ENCODE results near the gene FECH. TPM values are rescaled to one million over a fixed set of nuclear protein-coding genes. Genes with fewer than 3 reads are reported as not detected.

Gene FECH
- total and polyA plus RNA-seq, 10 of the 15 experiments (the other 5 are each of a cell fraction or from before 2014, with no cell fraction given), result 9.9 to 50.0 (median 30.1) TPM

- Histone ChIP-seq H3K4me3 (no peak overlapping the region), H3K27ac (ENCODE audit: control insufficient read depth, insufficient read depth) (no peak overlapping the region; the same call in 1 of the 2 replicates), H3K27me3 (replicated peaks in 1 of 2; ENCODE audit: control insufficient read depth in 2 of 2, insufficient read depth in 2 of 2, low read length in 1 of 2) (no peaks in the 10 kb centered on the region), H3K4me1 (ENCODE audit: control insufficient read depth, insufficient read depth, low read length) (peaks cover 4% of the 10 kb centered on the region), H2AFZ (ENCODE audit: control insufficient read depth, low read depth, low read length) (no peak overlapping the region), H3K4me2 (ENCODE audit: control insufficient read depth, insufficient read depth) (peak overlapping the region; percentile 56), H3K36me3 (ENCODE audit: control insufficient read depth in 2 of 2, insufficient read depth in 2 of 2, low read length in 1 of 2) (no peaks in the 10 kb centered on the region), H3K79me2 (ENCODE audit: control insufficient read depth, insufficient read depth, low read length) (no peaks in the 10 kb centered on the region), H3K9me3 (replicated peaks; ENCODE audit: control insufficient read depth, insufficient read depth, low read length) (no peaks in the 10 kb centered on the region), H3K9ac (ENCODE audit: control insufficient read depth, insufficient read depth, low read length) (0 out of 2 replicates have a peak overlapping the region, but pooled peaks have one; percentile 5), H4K20me1 (ENCODE audit: control insufficient read depth, insufficient read depth) (no peaks in the 10 kb centered on the region)
- peak; percentile 24 for DNase-seq (ENCODE audit: low read depth, low spot score)
- POLR2A ChIA-PET, result no interaction called here
- 2% methylated on average over 8 of the region's 8 CpGs for WGBS (ENCODE audit: insufficient coverage, insufficient replicate concordance, low lambda C conversion rate, missing lambda C conversion rate)
- ATAC-seq, result peak; percentile 93
- intact Hi-C loops (cut with micrococcal nuclease; ENCODE audit: unreplicated experiment) (no loop called here), in situ Hi-C loops (cut with MboI) (no loop called here)
- RAD21 ChIA-PET (ENCODE audit: unreplicated experiment), result no interaction called here
- SMC1A ChIA-PET (ENCODE audit: uncharacterized antibody, unreplicated experiment), result interaction anchor here (0.9 to 1.3 kb wide), 4 partner anchors 14 to 756 kb away, joined by 3 read pairs; no protein-coding TSS in a partner anchor
- peak; percentile 80 for FAIRE-seq
- BruUV-seq (replicated peaks), result no TSS peak
- CTCF ChIA-PET, result interaction anchor here (0.6 to 2.5 kb wide), 5 partner anchors 14 to 755 kb away, joined by 3 to 12 read pairs (median 4); no protein-coding TSS in a partner anchor
- TF ChIP-seq RELB (IDR thresholded peaks at IDR 0.05; ENCODE audit: low read depth) (peak; percentile 58; the same call in 1 of the 2 replicates), HDAC2 (IDR thresholded peaks at IDR 0.05) (no peak), TBL1XR1 (IDR thresholded peaks at IDR 0.05; ENCODE audit: low read depth, low read length) (no peak), CHD2 (IDR thresholded peaks at IDR 0.05; ENCODE audit: borderline replicate concordance, low read depth, low read length) (no peak), SIN3A (IDR thresholded peaks at IDR 0.05; ENCODE audit: low read depth, low read length) (no peak), ESRRA (IDR thresholded peaks at IDR 0.05; ENCODE audit: low read length) (no peak), TCF3 (IDR thresholded peaks at IDR 0.05; ENCODE audit: borderline replicate concordance, insufficient read depth, low read depth, low read length) (no peak), MTA3 (IDR thresholded peaks at IDR 0.05; ENCODE audit: borderline replicate concordance, low read length) (no peak), MYB (IDR thresholded peaks at IDR 0.05; ENCODE audit: borderline replicate concordance, low read depth, low read length) (no peak), USF1 (IDR thresholded peaks at IDR 0.05; ENCODE audit: borderline replicate concordance, extremely low read length, insufficient read depth, low read depth, low read length) (no peak), ZNF274 (IDR thresholded peaks at IDR 0.05; ENCODE audit: insufficient read depth, insufficient read length) (no peak), E4F1 (IDR thresholded peaks at IDR 0.05; ENCODE audit: borderline replicate concordance, partially characterized antibody) (no peak), DPF2 (IDR thresholded peaks at IDR 0.05) (peak; percentile 45; the same call in 1 of the 2 replicates)
- TF ChIP-seq, protein P1, sequence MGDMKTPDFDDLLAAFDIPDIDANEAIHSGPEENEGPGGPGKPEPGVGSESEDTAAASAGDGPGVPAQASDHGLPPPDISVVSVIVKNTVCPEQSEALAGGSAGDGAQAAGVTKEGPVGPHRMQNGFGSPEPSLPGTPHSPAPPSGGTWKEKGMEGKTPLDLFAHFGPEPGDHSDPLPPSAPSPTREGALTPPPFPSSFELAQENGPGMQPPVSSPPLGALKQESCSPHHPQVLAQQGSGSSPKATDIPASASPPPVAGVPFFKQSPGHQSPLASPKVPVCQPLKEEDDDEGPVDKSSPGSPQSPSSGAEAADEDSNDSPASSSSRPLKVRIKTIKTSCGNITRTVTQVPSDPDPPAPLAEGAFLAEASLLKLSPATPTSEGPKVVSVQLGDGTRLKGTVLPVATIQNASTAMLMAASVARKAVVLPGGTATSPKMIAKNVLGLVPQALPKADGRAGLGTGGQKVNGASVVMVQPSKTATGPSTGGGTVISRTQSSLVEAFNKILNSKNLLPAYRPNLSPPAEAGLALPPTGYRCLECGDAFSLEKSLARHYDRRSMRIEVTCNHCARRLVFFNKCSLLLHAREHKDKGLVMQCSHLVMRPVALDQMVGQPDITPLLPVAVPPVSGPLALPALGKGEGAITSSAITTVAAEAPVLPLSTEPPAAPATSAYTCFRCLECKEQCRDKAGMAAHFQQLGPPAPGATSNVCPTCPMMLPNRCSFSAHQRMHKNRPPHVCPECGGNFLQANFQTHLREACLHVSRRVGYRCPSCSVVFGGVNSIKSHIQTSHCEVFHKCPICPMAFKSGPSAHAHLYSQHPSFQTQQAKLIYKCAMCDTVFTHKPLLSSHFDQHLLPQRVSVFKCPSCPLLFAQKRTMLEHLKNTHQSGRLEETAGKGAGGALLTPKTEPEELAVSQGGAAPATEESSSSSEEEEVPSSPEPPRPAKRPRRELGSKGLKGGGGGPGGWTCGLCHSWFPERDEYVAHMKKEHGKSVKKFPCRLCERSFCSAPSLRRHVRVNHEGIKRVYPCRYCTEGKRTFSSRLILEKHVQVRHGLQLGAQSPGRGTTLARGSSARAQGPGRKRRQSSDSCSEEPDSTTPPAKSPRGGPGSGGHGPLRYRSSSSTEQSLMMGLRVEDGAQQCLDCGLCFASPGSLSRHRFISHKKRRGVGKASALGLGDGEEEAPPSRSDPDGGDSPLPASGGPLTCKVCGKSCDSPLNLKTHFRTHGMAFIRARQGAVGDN (IDR thresholded peaks at IDR 0.05), result no peak
Measured at GRCh38 chr18:57544936-57545660, 41.4 kb downstream of the FECH start.

Data from GM12878 (cell line).